HepG2 (cell line): ENCODE results near the gene RNGTT. TPM values are rescaled to one million over a fixed set of nuclear protein-coding genes. Genes with fewer than 3 reads are reported as not detected.

Source experiments
- ATAC-seq: fragments of 200-7000 bp; cut with Tn5 transposase; 3 replicates; pipeline ENCODE4 v1.9.1; 2020; ENCODE audit warnings: mild to moderate bottlenecking, moderate library complexity
- BruUV-seq: library from RNA; stranded (reverse); fragments of 400-500 nt; replicated peaks from 2 replicates; lab custom pipeline; 2021; lab: Mats Ljungman, UMichigan
- CTCF ChIA-PET: fragments of 300-600 bp; formaldehyde crosslinking; extraction: SDS; loops from one replicate; lab custom pipeline; 2021; ENCODE audit warnings: low total read pairs, inconsistent platforms, low intra/inter-chr PET ratio; lab: Yijun Ruan, JAX
- POLR2A ChIA-PET: fragments of 350-600 bp; sonication (Branson Sonifier 250); formaldehyde crosslinking; loops from one replicate; lab custom pipeline; 2020; ENCODE audit warnings: antibody characterized with exemption, inconsistent platforms; lab: Yijun Ruan, JAX
- DNase-seq: peaks from one replicate; pipeline ENCODE4 v3.0.0-alpha.2; 2015; ENCODE audit warnings: low spot score
- FAIRE-seq: peaks from 3 replicates; lab custom pipeline; 2011; peaks lifted over from hg19 to GRCh38; lab: Jason Lieb, UNC
- H2AFZ ChIP-seq: one replicate; pipeline ENCODE4 v1.6.1; 2011; ENCODE audit warnings: low read length, inconsistent platforms
- H3K27ac ChIP-seq: fragments of 300-600 bp; 3 replicates; pipeline ENCODE4 v1.8.0; 2011; ENCODE audit warnings: mixed run types, mild to moderate bottlenecking, mixed read lengths, low read length, inconsistent platforms; ENCODE audit not compliant: insufficient read depth; ENCODE audit errors: extremely low read length
- H3K27me3 ChIP-seq, 2 experiments: fragments of 200-600 bp in 1 of 2; 2 replicates in 1 of 2; 3 replicates in 1 of 2; pipeline versions ENCODE4 v1.6.0 to v1.8.0; 2011; ENCODE audit warnings: low read length in 2 of 2, mild to moderate bottlenecking in 2 of 2, moderate library complexity in 2 of 2, inconsistent platforms in 1 of 2; ENCODE audit not compliant: insufficient read depth in 2 of 2, control insufficient read depth in 1 of 2
- H3K36me3 ChIP-seq, 2 experiments: fragments of 200-600 bp in 1 of 2; replicated peaks in 1 of 2; 2 replicates in 1 of 2; 3 replicates in 1 of 2; pipeline versions ENCODE4 v1.5.1 to v1.8.0; 2011; ENCODE audit warnings: low read length in 2 of 2, inconsistent platforms in 1 of 2; ENCODE audit not compliant: insufficient read depth in 2 of 2, control insufficient read depth in 1 of 2
- H3K4me1 ChIP-seq: 2 replicates; pipeline ENCODE4 v1.5.1; 2012; ENCODE audit warnings: low read length, inconsistent platforms; ENCODE audit not compliant: insufficient read depth
- H3K4me2 ChIP-seq: 2 replicates; pipeline ENCODE4 v1.6.0; 2011; ENCODE audit warnings: low read depth, low read length, inconsistent platforms
- H3K4me3 ChIP-seq, 3 experiments: fragments of 200-600 bp in 1 of 3; sonication (generic), shearing (Covaris generic) in 1 of 3; replicated peaks in 1 of 3; 2 replicates each; pipeline ENCODE4 v1.5.1; 2011 to 2016; ENCODE audit warnings: low read length in 3 of 3, inconsistent platforms in 2 of 3, low read depth in 2 of 3, mild to moderate bottlenecking in 2 of 3, control low read depth in 1 of 3, mixed read lengths in 1 of 3; ENCODE audit not compliant: insufficient read depth in 1 of 3
- H3K79me2 ChIP-seq: one replicate; pipeline ENCODE4 v1.6.1; 2011; ENCODE audit warnings: low read length, inconsistent platforms; ENCODE audit not compliant: insufficient read depth
- H3K9ac ChIP-seq: 2 replicates; pipeline ENCODE4 v1.6.0; 2011; ENCODE audit warnings: mild to moderate bottlenecking, low read depth, low read length, inconsistent platforms; ENCODE audit not compliant: insufficient read depth
- H3K9me3 ChIP-seq: 2 replicates; pipeline ENCODE4 v1.5.1; 2012; ENCODE audit warnings: mild to moderate bottlenecking, low read length
- H4K20me1 ChIP-seq: 2 replicates; pipeline ENCODE4 v1.6.0; 2011; ENCODE audit warnings: inconsistent platforms, mild to moderate bottlenecking, low read length, moderate library complexity; ENCODE audit not compliant: insufficient read depth
- ARID5B ChIP-seq: IDR thresholded peaks from 2 replicates; pipeline ENCODE4 v1.4.0; 2020; ENCODE audit warnings: mild to moderate bottlenecking, missing genetic modification reagents
- ATAD3A ChIP-seq: sonication (generic); formaldehyde crosslinking; IDR thresholded peaks from 2 replicates; pipeline ENCODE4 v1.4.0; 2020; ENCODE audit warnings: missing genetic modification reagents
- HHEX ChIP-seq: IDR thresholded peaks from 2 replicates; pipeline ENCODE4 v1.6.1; 2016; ENCODE audit warnings: control low read depth
- SMAD3 ChIP-seq: sonication (generic); formaldehyde crosslinking; IDR thresholded peaks from 2 replicates; pipeline ENCODE4 v1.4.0; 2020; ENCODE audit warnings: missing genetic modification reagents
- TCF7 ChIP-seq: sonication (generic); IDR thresholded peaks from 2 replicates; pipeline ENCODE4 v1.6.1; 2016; ENCODE audit warnings: antibody characterized with exemption, low read depth
- ZNF652 ChIP-seq: IDR thresholded peaks from 2 replicates; pipeline ENCODE4 v1.6.1; 2016; ENCODE audit warnings: low read depth, borderline replicate concordance
- WGBS: methylation state at CpG from one replicate; pipeline ENCODE4 v1.1.6; 2017; ENCODE audit warnings: low lambda C conversion rate; 5-methylcytosine and 5-hydroxymethylcytosine counted together
- in situ Hi-C: cut with HindIII; loops from 2 replicates; pipeline ENCODE4 v1.10.0; 2017; ENCODE audit warnings: low pct_unique_long_range_greater_than_20kb; ENCODE audit not compliant: extremely low pct_ligation_motif_present
- intact Hi-C: fragments of 100-400 bp; cut with micrococcal nuclease; formaldehyde crosslinking; loops from one replicate; pipeline ENCODE4 v1.10.0; 2022; ENCODE audit not compliant: unreplicated experiment
- polyA plus RNA-seq, 8 experiments: library from polyadenylated mRNA; depleted of rRNA in 3 of 8; stranded (reverse) in 7 of 8; unstranded in 1 of 8; fragments of >200 nt; fragmentation: Illumina TruSeq in 4 of 8; extraction: Trizol in 4 of 8; gene quantifications; 2 replicates each; pipeline versions ENCODE4 v1.2.1 to v1.2.3, GENCODE V29; 2011 to 2016; ENCODE audit warnings: low read depth in 4 of 8, missing spikeins in 1 of 8, mixed read lengths in 1 of 8; ENCODE audit not compliant: insufficient read depth in 1 of 8
- total RNA-seq, 5 experiments: library from RNA; depleted of rRNA; stranded (reverse); fragments of >200 nt; fragmentation: Illumina TruSeq; extraction: Trizol; gene quantifications; 2 replicates each; pipeline ENCODE4 v1.2.3, GENCODE V29; 2016; ENCODE audit warnings: low read depth in 1 of 5

RNGTT gene
- total and polyA plus RNA-seq, 2 of the 13 experiments (the other 11 are each of a cell fraction or from before 2014, with no cell fraction given), result 6.0 to 22.6 TPM

- Histone ChIP-seq H3K36me3 (no peaks in the 10 kb centered on the region; a peak in 1 of 5 replicates), H3K4me3 (no peak overlapping the region), H3K9ac (no peak overlapping the region), H3K27me3 (no peaks in the 10 kb centered on the region), H2AFZ (no peak overlapping the region), H3K4me1 (peaks cover 15% of the 10 kb centered on the region), H3K4me2 (no peak overlapping the region), H3K9me3 (no peaks in the 10 kb centered on the region), H4K20me1 (no peaks in the 10 kb centered on the region), H3K27ac (no peak overlapping the region), H3K79me2 (no peaks in the 10 kb centered on the region)
- 96% methylated on average over 1 of the region's 1 CpG for WGBS
- ChIA-PET CTCF (no interaction called here), POLR2A (no interaction called here)
- no TSS peak for BruUV-seq
- ATAC-seq (no peak), FAIRE-seq (no peak), DNase-seq (no peak)
- in situ Hi-C loops (no loop called here), intact Hi-C loops (no loop called here)
- TF ChIP-seq SMAD3 (CRISPR knock-in tag), result no peak
- TF ChIP-seq TCF7, result no peak
- TF ChIP-seq ZNF652 (CRISPR knock-in tag), result no peak
- TF ChIP-seq ATAD3A (CRISPR knock-in tag), result no peak
- no peak for TF ChIP-seq ARID5B (CRISPR knock-in tag)
- no peak for TF ChIP-seq HHEX (CRISPR knock-in tag)
Measured at GRCh38 chr6:88848870-88849269, 114.5 kb downstream of the RNGTT start.
